Ishikawa (cell line): ENCODE measurements around the gene OR6C74.

Experiments used
- CEBPB ChIP-seq: IDR thresholded peaks from 2 replicates; pipeline ENCODE4 v1.6.1; 2012
- CREB1 ChIP-seq: IDR thresholded peaks from 2 replicates; pipeline ENCODE4 v1.6.1; 2012; ENCODE audit warnings: low read depth
- EGR1 ChIP-seq: IDR thresholded peaks from 2 replicates; pipeline ENCODE4 v1.6.1; 2012
- EP300 ChIP-seq: IDR thresholded peaks from 2 replicates; pipeline ENCODE4 v1.6.1; 2012; ENCODE audit warnings: borderline replicate concordance
- FOXM1 ChIP-seq: IDR thresholded peaks from 2 replicates; pipeline ENCODE4 v1.6.1; 2012; ENCODE audit warnings: low read depth, borderline replicate concordance
- NFIC ChIP-seq: IDR thresholded peaks from 2 replicates; pipeline ENCODE4 v1.6.1; 2012
- RAD21 ChIP-seq: IDR thresholded peaks from 2 replicates; pipeline ENCODE4 v1.6.1; 2012; ENCODE audit warnings: low read depth
- TAF1 ChIP-seq: IDR thresholded peaks from 2 replicates; pipeline ENCODE4 v1.6.1; 2012; ENCODE audit warnings: low read depth, mild to moderate bottlenecking
- TCF12 ChIP-seq: IDR thresholded peaks from 2 replicates; pipeline ENCODE4 v1.6.1; 2012; ENCODE audit warnings: low read depth
- TEAD4 ChIP-seq: IDR thresholded peaks from 2 replicates; pipeline ENCODE4 v1.6.1; 2012
- YY1 ChIP-seq: IDR thresholded peaks from 2 replicates; pipeline ENCODE4 v1.6.1; 2012; ENCODE audit warnings: low read depth
- ZBTB7A ChIP-seq: IDR thresholded peaks from 2 replicates; pipeline ENCODE4 v1.6.1; 2012; ENCODE audit warnings: low read depth
- TF ChIP-seq, protein P1 (sequence below): IDR thresholded peaks from 2 replicates; pipeline ENCODE4 v1.6.1; 2012
- TF ChIP-seq, protein P2 (sequence below): IDR thresholded peaks from 2 replicates; pipeline ENCODE4 v1.6.1; 2012
- TF ChIP-seq, protein P3 (sequence below): IDR thresholded peaks from 2 replicates; pipeline ENCODE4 v1.6.1; 2012; ENCODE audit warnings: low read depth, mild to moderate bottlenecking

The OR6C74 gene

DNA sequence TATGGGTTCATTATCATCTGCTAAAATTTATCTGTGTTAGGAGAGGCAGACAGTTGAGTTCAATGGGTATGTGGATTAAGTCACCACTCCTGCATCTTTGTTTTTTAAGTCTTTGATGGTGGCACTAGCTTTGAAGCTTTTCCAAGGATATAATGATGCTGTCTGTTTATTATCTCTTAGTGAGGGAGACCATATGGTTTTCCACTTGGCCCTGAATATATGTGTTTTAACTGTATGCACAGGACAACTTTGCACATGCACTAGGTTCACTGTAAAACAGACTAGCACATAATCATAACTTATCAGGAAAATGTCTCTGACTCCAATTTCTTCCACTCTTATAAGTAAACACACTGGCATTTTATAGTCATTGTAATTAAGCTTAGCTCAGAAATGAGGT is 8.9 kb downstream of the OR6C74 start:
- no peak for TF ChIP-seq CEBPB
- TF ChIP-seq, protein P1, sequence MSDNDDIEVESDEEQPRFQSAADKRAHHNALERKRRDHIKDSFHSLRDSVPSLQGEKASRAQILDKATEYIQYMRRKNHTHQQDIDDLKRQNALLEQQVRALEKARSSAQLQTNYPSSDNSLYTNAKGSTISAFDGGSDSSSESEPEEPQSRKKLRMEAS = no peak

DNA sequence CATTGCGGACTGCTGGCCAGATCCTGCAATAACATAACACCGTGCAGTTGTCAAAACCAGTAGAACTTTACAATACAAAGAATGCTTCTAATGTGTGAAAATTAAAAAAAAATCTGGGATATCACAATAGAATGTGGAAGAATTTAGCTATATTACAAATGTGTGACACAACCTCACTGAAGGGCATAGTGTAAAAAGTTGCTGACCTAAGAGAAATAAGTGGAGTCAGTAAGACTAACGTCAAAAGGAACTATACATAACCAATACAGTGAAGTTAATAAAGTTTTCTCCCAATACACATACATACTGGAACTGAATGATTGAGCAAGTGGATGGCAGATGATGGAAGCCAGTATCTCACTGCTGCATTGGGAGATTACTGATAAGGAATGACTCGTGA is 12.4 kb downstream of the OR6C74 start:
- TF ChIP-seq ZBTB7A = no peak
- TF ChIP-seq, protein P2, sequence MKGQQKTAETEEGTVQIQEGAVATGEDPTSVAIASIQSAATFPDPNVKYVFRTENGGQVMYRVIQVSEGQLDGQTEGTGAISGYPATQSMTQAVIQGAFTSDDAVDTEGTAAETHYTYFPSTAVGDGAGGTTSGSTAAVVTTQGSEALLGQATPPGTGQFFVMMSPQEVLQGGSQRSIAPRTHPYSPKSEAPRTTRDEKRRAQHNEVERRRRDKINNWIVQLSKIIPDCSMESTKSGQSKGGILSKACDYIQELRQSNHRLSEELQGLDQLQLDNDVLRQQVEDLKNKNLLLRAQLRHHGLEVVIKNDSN = no peak
- no peak for TF ChIP-seq RAD21
- TF ChIP-seq, protein P3, sequence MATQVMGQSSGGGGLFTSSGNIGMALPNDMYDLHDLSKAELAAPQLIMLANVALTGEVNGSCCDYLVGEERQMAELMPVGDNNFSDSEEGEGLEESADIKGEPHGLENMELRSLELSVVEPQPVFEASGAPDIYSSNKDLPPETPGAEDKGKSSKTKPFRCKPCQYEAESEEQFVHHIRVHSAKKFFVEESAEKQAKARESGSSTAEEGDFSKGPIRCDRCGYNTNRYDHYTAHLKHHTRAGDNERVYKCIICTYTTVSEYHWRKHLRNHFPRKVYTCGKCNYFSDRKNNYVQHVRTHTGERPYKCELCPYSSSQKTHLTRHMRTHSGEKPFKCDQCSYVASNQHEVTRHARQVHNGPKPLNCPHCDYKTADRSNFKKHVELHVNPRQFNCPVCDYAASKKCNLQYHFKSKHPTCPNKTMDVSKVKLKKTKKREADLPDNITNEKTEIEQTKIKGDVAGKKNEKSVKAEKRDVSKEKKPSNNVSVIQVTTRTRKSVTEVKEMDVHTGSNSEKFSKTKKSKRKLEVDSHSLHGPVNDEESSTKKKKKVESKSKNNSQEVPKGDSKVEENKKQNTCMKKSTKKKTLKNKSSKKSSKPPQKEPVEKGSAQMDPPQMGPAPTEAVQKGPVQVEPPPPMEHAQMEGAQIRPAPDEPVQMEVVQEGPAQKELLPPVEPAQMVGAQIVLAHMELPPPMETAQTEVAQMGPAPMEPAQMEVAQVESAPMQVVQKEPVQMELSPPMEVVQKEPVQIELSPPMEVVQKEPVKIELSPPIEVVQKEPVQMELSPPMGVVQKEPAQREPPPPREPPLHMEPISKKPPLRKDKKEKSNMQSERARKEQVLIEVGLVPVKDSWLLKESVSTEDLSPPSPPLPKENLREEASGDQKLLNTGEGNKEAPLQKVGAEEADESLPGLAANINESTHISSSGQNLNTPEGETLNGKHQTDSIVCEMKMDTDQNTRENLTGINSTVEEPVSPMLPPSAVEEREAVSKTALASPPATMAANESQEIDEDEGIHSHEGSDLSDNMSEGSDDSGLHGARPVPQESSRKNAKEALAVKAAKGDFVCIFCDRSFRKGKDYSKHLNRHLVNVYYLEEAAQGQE = no peak
- TF ChIP-seq EGR1 = no peak
- TF ChIP-seq TAF1 = no peak
- no peak for TF ChIP-seq YY1
- TF ChIP-seq NFIC = no peak
- TF ChIP-seq FOXM1 = no peak
- TF ChIP-seq, protein P1 = no peak
- no peak for TF ChIP-seq EP300
- no peak for TF ChIP-seq CREB1
- no peak for TF ChIP-seq CEBPB
- TF ChIP-seq TCF12 = no peak
- TF ChIP-seq TEAD4 = no peak

DNA sequence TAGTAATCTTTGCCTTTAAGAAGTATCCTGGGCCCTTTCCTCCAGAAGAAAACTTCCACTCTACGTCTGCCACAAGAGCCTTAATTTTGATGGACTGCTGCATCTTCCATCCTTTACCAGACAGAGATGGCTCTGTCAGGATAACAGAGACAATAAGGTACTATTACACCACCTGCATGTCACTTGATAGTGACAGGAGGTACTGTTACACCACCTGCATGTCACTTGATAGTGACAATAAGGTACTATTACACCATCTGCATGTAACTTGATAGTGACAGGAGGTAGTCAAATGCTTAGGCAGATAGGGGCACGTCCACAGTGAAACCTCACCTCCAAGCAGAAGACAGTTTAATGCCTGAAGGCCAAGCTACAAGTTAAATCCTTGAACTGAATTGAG is 13.9 kb downstream of the OR6C74 start:
- TF ChIP-seq FOXM1 (no peak), TEAD4 (no peak), EP300 (no peak), RAD21 (no peak), CEBPB (no peak), TCF12 (no peak), ZBTB7A (no peak), CREB1 (no peak), TAF1 (no peak), YY1 (no peak), EGR1 (no peak), NFIC (no peak)
- TF ChIP-seq, protein P2 = no peak
- TF ChIP-seq, protein P1 = no peak
- TF ChIP-seq, protein P3 = no peak

DNA sequence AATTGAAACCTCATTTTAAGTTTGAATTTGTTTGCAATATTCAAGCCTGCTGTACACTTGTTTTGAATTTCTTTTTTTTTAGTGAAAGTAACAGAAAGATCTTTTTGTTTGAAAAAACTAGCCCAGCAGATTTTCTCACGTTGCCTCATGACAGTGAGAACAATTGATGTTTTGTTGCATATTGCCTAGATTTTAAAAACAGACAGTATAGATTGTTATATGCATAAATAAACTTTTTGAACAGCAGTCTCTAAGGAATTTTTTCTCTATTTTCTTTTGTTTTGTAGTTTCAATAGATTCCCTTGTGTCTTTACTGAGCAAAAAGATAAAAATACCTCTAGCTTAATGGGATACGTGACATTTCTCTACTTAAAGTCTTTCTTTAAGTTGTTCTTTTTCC is 36.6 kb downstream of the OR6C74 start:
- TF ChIP-seq EP300 (no peak), RAD21 (no peak), CREB1 (no peak), EGR1 (no peak), TEAD4 (no peak), FOXM1 (no peak), NFIC (no peak), ZBTB7A (no peak), CEBPB (no peak), TAF1 (no peak), YY1 (no peak), TCF12 (no peak)
- TF ChIP-seq, protein P3 = no peak
- TF ChIP-seq, protein P1 = no peak
- TF ChIP-seq, protein P2 = no peak
